Dedifferentiated amniotic fluid mesenchymal stem cell (primary cell): ENCODE data around the gene PCCA.

Experiments used
- DNase-seq: peaks from one replicate; pipeline ENCODE4 v3.0.0-alpha.2; 2016; ENCODE audit errors: extremely low spot score

The PCCA gene

DNA sequence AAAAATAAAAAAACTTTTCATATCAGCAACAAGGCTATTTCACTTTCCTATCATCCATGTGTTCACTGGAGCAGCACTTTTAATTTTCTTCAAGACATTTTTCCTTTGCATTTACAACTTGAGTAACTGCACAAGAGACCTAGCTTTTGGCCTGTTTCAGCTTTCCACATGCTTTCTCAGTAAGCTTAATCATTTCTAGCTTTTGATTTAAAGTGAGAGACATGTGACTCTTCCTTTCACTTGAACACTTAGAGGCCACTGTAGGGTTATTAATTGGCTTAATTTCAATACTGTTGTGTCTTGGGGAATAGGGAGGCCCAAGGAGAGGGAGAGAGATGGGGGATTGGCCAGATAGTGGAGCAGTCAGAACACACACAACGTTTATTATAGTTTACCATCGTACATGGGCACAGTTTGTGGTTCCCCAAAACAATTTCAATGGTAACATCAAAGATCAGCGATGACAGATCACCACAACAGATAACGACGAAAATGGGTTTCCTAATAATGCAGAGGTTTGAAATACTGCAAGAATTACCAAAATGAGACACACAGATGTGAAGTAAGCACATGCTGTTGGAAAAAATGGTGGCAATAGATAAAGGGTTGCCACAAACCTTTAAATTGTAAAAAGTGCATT lies 382.1 kb downstream of the PCCA start:
- no peak for DNase-seq

DNA sequence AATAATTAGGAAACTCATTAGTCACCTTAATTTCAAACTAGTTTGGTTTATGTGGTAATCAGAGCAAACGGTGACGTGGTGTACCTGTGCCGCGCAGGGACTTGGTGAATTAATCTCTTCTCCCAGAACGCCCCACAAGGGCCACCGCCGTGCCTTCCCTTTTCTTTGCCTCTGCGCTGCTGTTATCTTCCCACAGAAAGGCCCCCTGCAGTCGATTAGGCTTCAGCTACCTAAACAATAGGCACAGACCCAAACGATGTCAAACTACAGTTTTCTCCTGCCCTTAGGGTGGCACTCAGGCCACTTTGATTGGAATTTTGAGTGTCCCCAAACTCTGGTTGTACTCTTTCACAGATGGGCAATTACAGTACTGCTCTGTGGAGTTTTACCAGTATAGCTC lies 384.2 kb downstream of the PCCA start:
- no peak for DNase-seq

DNA sequence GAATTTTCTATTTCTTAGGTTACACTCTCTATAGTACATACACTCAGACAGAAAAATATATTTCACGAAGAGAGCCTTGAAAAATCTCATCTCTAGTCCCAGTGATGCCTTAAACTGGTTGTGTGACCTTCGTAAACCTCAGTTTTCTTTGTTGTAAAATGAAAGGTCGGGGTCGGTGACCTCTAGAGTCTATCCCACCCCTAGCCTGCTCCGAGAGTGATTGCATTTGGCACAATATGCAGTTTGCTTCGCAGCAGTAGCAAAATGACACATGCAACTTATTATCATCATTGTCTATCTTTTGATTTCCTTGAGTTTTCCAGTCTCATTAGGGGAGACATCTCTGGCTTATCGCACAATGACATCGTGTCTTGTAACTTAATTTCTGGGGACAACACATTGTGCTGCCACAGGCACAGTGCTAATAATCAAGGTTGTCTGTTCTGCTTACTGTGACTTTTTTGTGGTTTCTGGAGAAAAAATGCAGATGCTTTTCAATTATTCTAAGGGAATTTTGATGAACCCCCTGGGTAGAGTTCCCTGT lies 384.7 kb downstream of the PCCA start:
- DNase-seq: no peak

DNA sequence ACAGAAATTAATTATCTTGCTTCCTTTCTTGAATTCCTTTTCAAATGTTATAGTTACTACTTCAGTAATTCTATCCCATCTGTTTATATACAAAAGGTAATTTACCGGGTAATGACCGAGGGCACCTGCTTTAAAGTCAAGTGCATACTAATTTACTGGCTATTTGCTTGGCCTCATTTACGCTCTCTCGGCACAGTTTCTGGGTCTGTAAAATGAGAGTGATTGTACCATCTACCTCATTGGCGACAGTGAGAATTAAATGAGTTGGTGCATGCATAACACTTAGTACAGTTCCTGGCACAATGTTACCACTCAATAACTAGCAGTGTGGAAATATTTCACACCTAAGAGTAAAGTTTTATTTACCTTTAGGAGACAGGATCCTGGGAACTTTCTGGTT lies 388.1 kb downstream of the PCCA start:
- no peak for DNase-seq

DNA sequence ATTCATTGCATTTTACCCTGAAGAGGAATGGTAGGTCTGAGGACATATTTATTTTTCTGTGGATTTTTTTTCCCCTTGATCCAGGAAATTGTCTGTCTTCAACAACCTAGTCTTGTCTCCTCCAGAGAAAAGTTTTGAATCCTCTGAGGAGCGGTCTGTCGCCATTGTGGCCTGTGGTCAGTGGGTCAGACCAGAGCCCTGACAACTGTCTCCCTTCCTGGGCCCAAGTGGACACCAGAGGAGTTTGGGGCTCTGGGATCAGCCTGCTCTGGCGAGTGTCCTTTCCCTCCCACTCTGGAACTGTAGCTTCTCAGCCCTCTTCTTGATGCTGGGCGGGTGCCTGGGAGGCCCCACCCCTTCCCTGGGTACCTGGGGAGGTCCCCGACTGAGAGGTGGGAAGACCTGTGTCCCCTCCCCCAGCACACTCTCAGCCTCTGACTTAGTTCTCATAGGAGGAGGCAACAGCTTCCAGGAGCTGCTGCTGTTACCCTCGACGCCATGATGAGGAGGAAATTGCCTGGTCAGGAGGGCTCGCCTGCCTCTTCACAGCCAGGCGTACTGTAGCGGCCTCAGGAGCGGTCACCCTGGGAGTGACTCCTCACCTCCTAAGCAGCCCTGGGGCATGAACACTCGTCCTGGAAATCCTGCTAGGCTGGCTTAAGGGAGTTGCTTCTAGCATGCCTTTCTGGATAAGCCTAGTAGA lies 389.4 kb downstream of the PCCA start:
- no peak for DNase-seq

DNA sequence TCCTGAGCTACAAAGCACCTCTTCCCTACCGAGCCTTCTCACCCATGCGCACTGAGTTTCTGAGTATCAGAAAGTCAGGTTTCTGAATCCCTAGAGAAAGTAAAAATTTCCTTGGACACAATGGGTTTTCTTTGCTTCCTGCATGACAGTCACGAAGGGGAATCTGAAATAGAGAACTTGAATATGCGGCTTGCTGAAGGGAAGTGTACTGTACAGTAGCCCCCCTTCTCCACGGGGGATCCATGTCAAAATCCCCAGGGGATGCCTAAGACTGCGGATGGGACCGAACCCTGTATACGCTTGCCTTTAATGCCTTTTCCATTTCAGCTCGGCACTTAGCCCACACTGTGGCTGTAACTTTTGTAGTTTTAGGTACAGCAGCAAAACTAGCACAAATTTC lies 391.8 kb downstream of the PCCA start:
- DNase-seq: no peak

DNA sequence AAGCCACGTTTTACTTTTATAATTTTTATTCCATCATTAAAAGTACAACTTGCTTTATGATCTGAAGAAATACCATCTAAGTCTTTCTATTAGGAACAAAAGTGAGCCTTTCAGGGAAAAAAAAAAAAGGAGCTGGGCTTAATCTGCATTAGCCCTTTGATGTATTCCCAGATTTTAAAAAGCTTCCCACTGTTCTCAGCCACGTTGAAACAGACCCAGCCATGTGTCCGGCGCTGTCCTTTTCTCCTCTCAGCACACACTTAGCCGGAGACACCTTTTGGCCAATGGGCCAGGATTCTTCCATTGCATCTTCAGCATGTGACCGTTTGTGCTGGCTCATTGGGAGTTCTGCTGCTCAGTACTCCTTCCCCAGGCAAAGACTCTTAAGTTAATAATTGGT lies 394.2 kb downstream of the PCCA start:
- DNase-seq: no peak

DNA sequence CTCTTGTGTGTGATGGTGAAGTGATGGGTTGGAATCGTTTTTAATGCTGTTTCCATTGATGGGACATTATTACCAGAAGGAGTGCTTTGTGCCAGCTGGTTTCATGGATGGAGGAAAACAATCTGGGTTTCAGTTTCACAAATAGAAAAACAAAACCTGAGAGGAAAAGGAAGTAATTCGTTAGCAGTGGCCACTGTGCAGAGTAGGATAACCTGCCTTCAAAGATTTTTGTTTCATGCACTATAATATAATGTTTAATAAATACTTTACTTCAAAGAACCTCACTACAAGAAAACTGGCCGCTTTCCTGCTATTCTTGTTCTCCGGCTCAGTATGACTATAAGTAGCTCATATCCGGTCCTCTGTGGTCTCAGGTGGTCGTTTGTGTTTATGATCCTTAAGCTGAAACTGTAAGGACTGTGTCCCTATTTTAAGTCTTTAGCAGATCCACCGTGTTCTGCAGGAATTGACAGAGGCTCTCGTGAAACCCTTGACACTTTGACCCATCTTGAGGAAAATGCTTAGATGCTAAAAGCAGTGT lies 395.0 kb downstream of the PCCA start:
- no peak for DNase-seq

DNA sequence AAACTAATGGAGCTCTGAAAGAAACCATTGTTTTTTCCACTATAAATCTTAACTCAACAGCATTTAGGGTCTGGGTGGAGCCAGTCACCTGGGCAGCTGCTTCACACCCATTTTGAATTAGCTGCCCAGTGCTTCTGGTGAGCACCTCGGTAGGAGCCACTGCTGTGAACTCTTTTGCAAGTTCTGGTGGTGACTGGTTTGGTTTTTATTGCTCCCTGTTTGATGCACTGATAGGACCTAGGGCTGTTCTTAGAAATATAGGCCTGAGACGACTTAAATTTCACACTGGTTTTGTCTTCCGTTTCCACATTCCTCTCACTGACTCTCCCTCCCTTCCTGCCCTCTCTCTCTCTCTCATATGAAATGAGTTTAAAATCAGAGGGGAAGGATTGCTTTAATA lies 395.8 kb downstream of the PCCA start:
- DNase-seq: no peak

DNA sequence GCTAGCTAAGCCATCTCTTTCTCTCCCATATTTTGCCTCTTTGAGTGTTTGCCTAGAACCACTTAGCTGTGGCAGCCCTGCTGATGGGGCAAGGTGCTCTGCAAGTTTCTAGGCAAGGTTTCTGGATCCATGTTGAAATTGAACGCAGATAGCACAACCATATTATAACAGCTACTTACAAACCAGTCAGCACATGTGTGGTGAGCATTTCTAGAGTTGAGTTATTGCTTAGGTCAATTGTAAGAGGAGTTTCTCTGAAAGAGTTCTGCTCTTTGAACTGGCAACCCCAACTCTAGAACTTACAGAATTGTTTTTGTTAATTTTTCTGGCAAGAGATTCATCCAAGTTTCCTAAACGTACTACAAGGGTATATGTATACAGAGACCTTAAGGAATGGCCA lies 396.4 kb downstream of the PCCA start:
- no peak for DNase-seq

DNA sequence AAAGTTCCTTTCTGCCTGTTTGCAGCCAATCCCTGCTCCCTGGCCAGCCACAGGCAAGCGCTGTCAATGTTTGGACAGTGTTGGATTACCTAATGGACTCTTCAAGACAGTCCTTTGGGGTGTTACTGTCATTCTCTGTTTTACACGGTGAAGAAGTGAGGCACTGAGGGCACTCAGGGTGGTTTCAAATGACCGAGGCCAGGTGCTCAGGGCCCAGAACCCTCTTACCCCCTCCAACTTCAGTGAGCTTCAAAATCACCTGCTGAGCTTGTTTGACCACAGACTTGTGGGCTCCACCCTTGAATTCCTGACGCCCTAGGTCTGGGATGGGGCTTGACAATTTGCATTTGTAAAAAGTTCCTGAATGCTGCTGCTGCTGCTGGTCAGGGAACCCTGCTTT lies 401.8 kb downstream of the PCCA start:
- no peak for DNase-seq

DNA sequence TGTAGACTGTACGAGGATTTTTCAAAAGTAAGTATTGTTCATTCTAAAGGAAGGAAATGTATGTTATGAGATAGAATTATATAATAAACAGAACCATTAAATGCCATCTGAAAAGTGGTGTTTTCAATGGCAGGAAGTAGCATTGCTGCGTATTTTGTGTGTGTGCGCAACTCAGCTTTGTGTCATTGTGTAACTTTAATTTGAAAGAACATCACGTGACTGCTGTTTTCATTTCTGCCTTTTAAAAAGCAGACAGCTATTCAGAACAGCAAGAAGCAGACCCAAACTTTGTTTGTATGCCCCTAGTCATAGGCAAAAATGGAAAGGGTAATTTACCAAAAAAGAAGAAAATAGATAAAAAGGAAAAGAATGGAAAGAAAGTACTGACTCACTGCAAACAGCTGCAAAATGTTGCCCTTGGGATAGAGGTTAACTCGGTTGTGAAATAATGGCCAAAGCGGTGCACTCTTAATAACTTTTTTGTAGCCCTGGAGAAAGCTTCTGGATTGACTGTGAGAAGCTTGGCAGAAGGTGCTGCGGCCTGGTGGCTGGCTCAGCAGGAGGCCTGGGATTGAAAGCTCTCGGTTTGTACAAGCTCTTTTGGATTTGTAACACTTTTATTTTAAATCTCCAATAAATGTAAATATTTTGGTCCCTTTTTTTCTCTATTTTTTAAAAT lies 402.4 kb downstream of the PCCA start:
- no peak for DNase-seq

DNA sequence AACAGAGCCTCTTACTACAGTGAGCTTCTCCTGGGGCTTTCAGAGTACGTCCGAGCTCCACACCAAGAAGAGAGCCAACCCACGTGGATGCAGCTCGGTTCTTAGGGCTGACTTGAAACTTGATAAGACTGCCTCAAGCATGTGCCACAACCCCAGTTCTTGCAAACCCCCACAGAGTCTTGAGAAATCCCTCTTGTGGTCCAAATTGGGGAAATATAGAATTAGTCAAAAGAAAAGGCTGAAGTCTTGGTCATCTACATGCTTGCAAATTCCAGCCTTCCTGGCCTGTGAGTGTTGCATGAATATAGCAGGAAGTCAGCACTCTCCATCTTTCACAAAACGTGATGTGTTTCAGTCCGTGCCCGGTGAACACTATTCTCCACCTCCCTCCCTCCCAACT lies 404.5 kb downstream of the PCCA start:
- DNase-seq: no peak

DNA sequence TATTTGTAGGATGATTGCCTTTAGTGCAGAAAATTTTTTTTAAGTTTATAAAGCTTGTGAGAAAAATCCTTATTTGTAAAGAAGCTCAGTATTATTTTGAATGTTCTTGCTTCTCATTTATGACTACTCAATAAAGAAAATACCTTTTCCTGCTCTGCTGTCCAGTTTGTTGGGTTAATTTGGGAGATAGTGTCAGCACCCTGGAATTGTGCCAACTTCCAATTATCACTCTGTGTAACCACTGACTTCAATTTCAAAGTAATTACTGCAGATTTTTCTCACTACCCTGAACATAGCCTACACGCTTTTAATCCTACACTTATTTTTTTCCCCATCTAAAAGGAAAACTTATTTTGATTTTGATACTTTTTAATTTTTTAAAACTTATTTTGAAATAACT lies 406.6 kb downstream of the PCCA start:
- DNase-seq: no peak

DNA sequence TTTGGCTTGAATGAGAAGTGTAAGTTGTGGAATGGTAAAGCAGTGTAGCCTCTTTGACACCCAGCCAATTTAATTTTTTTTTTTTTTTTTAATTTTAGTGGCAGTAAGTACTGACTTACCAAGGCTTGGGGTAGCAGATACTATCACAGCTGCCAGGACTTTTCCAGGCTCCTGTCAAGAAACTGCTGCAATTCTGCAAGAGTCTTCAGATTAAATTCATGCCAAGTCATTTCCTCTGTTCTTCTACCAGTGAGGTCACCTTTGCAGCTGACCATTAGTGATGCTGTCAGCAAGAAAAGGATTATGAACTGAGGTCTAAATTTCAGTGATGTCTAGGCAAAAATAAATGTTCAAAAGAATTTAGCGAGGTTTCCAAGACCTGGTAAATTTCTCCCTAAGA lies 408.5 kb downstream of the PCCA start:
- no peak for DNase-seq

DNA sequence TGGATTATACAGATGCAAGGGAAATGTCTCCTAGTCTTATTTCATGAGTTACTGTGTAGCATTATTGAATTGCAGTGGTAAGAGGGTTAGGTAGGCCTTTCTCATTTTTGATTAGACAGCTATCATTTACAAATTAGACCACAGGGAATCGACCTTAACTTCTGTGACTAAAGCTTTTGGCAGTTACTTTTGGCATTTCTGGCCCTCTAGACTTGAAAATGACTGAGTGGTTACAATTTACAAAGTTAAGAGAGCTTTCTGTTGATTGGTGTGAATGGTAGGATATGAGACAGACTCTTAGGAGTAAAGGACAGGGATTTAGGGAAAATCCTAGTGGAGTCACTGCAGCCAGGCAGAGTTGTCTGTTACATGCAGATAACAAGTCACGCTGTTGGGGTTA lies 413.6 kb downstream of the PCCA start:
- DNase-seq: no peak

DNA sequence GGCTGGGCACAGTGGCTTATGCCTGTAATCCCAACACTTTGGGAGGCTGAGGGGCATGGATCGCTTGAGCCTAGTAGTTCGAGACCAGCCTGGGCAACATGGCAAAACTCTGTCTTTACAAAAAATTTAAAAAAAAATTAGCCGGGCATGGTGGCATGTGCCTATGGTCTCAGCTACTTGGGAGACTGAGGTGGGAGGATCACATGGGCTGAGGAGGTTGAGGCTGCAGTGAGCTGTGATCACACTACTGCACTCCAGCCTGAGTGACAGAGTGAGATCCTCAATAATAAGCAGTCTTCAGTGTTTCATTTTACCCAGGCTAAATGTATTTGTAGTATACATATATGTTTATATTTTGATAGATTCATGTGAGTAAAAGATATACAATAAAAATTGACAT lies 414.7 kb downstream of the PCCA start:
- no peak for DNase-seq

DNA sequence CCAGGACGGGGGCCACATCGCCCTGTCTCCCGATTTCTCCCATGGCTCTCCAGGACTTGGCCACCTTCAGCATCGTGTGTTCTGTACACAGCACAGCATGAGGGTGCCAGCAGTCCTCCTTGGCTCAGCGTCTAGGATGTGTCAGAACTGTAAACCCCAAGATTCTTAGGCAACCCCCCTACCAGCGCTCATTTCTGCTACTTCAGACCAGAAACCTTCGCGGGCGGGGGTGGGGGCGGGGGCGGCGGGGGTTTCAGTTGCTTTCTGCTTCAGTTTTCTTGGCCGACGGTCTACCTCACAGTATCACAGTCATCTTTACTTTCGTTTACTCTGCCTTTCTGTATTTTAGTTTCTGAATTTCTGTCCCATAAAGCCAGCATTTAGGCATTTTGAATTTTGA lies 417.3 kb downstream of the PCCA start:
- no peak for DNase-seq

DNA sequence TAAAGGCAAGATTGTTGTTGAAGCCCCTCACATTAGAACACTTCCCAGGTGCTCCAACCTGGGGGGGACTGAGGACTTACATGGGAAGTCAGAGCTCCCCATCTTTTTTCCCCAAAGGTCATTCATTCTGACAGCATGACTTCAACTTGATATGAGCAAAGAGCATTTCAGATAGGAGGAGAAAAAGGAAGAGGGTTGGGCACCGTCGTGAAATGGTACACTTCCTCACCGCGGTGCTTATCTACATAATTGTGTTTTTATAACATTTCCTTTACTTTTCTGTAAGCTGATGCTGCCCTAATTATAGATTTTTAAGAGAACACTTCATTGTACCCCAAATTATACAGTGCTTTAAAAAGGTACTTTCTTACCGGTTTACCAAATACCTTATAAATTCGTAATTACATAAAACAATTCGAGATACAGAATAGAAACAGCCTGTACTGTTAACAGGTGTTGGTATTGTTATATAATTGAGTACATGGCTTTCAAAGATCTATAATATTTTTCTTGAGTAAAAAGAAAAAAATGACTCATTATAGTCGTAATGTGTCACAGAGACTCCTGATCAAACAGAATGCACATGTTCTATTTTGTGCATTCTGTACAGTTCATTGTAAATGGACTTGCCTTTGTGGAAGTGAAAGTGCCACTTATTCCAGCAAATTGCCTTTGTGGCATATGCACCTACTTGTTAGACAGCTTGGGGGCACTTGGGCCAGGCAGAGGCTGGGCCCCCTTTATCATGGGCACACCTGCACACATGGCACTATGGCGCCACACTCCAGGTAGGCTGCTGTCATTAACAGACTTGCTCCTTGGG lies 417.9 kb downstream of the PCCA start:
- no peak for DNase-seq

DNA sequence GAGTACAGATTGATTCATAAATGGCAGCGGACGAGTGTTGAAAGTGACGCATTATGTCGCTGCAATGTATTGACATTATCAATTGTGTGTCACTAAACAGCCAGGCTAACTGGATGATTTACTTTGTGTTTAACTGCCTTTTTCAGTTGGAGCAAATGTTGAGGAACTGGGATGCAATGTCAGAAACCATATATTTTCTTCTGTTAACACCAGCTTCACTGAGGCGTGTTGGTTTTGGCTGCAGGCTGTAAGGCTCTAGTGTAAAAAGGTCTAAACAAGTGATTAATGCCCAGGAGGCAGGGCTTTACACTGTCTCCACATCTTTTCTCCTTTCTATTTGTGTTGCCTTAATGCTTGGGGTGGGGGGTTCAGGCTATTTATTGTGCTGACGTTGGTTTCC lies 419.6 kb downstream of the PCCA start:
- DNase-seq: no peak

DNA sequence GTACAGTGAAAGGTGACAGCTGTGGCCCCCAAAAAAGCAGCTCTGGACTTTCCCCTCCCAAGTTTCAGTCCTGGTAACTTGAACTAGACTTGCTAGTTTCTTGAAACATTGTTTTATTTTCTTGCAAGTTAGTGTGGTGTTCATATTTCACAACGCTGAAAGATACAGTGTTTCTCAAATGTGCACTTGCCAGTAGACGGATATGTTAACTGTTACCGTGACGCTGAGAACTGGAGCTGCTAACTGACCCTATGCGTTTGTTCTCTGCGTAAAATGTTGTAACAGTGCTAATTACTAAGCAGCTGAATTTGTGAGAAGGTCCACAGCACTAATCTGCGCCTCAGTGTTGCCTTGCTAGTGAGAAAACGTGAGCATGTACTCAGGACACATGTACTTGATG lies 420.1 kb downstream of the PCCA start:
- no peak for DNase-seq
